Karpas-422 (cell line): ENCODE measurements around the gene KIF25. TPM values are rescaled to one million over a fixed set of nuclear protein-coding genes. Genes with fewer than 3 reads are reported as not detected.

Experiments used
- DNase-seq: peaks from one replicate; pipeline ENCODE4 v3.0.0-alpha.2; 2015
- H2AFZ ChIP-seq: fragments of 200-600 bp; sonication (generic); 2 replicates; pipeline ENCODE4 v1.6.1; 2014; ENCODE audit warnings: antibody characterized with exemption, low read length, mixed read lengths
- H3K27ac ChIP-seq: fragments of 200-600 bp; sonication (generic); 2 replicates; pipeline ENCODE4 v1.5.1; 2014; ENCODE audit warnings: mild to moderate bottlenecking, low read length, moderate library complexity
- H3K27me3 ChIP-seq: fragments of 200-600 bp; sonication (generic); 2 replicates; pipeline ENCODE4 v1.6.1; 2014; ENCODE audit warnings: low read length, mixed read lengths
- H3K36me3 ChIP-seq: fragments of 200-600 bp; sonication (generic); 2 replicates; pipeline ENCODE4 v1.6.1; 2014; ENCODE audit warnings: low read length, mixed read lengths; ENCODE audit not compliant: insufficient read depth
- H3K4me1 ChIP-seq: fragments of 200-600 bp; sonication (generic); 2 replicates; pipeline ENCODE4 v1.6.1; 2014; ENCODE audit warnings: mild to moderate bottlenecking, low read length, mixed read lengths
- H3K4me2 ChIP-seq: fragments of 200-600 bp; sonication (generic); 2 replicates; pipeline ENCODE4 v1.6.1; 2014; ENCODE audit warnings: low read length, low read depth, mild to moderate bottlenecking; ENCODE audit not compliant: poor library complexity, severe bottlenecking
- H3K4me3 ChIP-seq: fragments of 200-600 bp; sonication (generic); 2 replicates; pipeline ENCODE4 v1.5.1; 2014; ENCODE audit warnings: mild to moderate bottlenecking, antibody characterized with exemption, low read length, mixed read lengths
- H3K79me2 ChIP-seq: fragments of 200-600 bp; sonication (generic); 2 replicates; pipeline ENCODE4 v1.6.1; 2014; ENCODE audit warnings: mild to moderate bottlenecking, low read length, mixed read lengths
- H3K9ac ChIP-seq: fragments of 200-600 bp; sonication (generic); 2 replicates; pipeline ENCODE4 v1.6.0; 2014; ENCODE audit warnings: low read length
- H3K9me2 ChIP-seq: fragments of 200-600 bp; sonication (generic), shearing (Covaris generic); replicated peaks from 2 replicates; pipeline ENCODE4 v1.6.0; 2014; ENCODE audit warnings: mild to moderate bottlenecking, low read length, moderate library complexity; ENCODE audit not compliant: insufficient read depth
- H3K9me3 ChIP-seq: fragments of 300-700, 200-600 bp; sonication (generic); 2 replicates; pipeline ENCODE4 v1.6.1; 2014; ENCODE audit warnings: low read length, mixed read lengths
- H4K20me1 ChIP-seq: fragments of 200-600 bp; sonication (generic); 2 replicates; pipeline ENCODE4 v1.6.1; 2014; ENCODE audit warnings: mild to moderate bottlenecking, antibody characterized with exemption, low read length, low read depth; ENCODE audit not compliant: insufficient read depth
- total RNA-seq: library from RNA; depleted of rRNA; stranded (reverse); fragments of >200 nt; shearing (Covaris generic); gene quantifications from 2 replicates; pipeline ENCODE4 v1.2.3, GENCODE V29; 2014; ENCODE audit warnings: low replicate concordance

KIF25 gene
- total RNA-seq, 1 experiment from 2014 or later, result not detected

DNA sequence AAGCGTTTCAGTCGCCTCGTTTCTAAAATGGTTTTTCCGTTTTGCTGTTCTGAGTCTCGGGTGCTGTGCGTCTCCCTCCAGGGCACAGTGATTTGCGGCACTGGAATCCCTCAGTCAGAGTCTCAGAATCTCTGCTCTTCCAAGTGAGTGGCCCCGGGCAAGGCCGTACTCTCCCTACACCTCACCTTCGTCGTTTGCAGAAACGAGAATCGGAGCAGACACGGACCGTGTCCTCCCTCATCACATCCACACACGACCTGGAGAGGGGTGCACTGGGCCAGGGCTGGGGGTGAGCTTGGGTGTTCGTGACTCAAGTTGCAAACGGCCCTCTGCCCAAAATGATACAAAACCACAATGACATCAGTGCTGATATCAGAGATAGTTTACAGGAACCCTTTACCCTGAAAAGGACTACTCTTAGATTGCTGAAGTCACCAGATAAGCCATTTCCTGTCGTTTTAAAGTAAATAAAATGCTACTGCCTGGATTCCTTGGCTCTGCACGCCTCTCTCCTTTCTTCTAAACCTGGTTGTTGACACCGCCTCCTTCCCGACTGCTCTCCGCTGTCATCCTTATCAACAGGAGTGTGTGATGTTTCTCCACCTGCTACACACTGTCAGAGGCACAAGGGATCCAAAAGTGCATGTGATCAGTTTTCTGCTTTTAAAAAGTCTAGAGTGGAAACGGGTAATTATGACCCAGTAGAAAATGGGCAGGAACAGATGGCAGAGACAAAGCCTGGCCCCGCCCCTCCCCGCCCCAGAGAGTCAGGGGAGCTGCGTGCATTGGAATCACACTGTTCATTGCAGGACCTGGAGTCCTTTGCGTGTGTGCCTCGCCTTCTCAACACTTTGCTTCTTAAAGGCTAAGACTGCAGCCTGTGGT is 38.4 kb downstream of the KIF25 start:
- H2AFZ ChIP-seq, result no peak overlapping the region
- DNase-seq, result no peak

DNA sequence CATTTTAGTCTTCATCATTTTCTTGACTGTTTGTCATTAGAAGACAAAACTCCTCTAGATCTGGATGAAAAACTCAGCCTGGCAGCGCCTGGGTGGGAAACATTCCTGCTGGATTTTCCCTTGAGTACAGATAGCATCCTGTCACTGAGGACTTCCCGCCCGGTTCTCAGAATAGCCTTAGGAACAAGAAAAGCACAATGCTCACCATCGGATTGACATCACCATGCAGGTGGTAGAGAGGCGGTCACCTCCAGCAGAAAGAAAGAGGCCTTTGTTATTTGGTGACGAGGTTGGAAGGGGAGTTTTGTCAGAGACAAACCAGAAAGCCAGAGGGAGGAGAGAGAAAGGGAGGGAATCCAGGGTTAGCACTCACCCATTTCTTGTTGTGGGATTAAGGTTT is 39.8 kb downstream of the KIF25 start:
- H3K9me2 ChIP-seq, result no peaks in the 10 kb centered on the region
- DNase-seq, result no peak
- 0 out of 2 replicates have a peak, but pooled peaks cover 3% of the 10 kb centered on the region for H3K9me3 ChIP-seq
- 0 out of 2 replicates have a peak, but pooled peaks cover 3% of the 10 kb centered on the region for H3K27me3 ChIP-seq
- no peak overlapping the region for H2AFZ ChIP-seq
- H3K27ac ChIP-seq, result no peak overlapping the region
- no peaks in the 10 kb centered on the region for H3K79me2 ChIP-seq
- no peaks in the 10 kb centered on the region for H3K4me1 ChIP-seq
- no peaks in the 10 kb centered on the region for H3K36me3 ChIP-seq
- no peaks in the 10 kb centered on the region for H4K20me1 ChIP-seq
- no peak overlapping the region for H3K9ac ChIP-seq
- no peak overlapping the region for H3K4me2 ChIP-seq
- H3K4me3 ChIP-seq, result no peak overlapping the region

More for the DNA sequence above, 38.4 kb downstream of the KIF25 start:
- H3K27ac ChIP-seq, result no peak overlapping the region
- no peak overlapping the region for H3K4me2 ChIP-seq
- no peaks in the 10 kb centered on the region for H3K36me3 ChIP-seq
- 0 out of 2 replicates have a peak, but pooled peaks cover 3% of the 10 kb centered on the region for H3K27me3 ChIP-seq
- no peak overlapping the region for H3K9ac ChIP-seq
- no peak overlapping the region for H3K4me3 ChIP-seq
- H3K9me3 ChIP-seq, result 0 out of 2 replicates have a peak, but pooled peaks cover 3% of the 10 kb centered on the region
- no peaks in the 10 kb centered on the region for H3K4me1 ChIP-seq
- H4K20me1 ChIP-seq, result no peaks in the 10 kb centered on the region
- no peaks in the 10 kb centered on the region for H3K79me2 ChIP-seq
- no peaks in the 10 kb centered on the region for H3K9me2 ChIP-seq

DNA sequence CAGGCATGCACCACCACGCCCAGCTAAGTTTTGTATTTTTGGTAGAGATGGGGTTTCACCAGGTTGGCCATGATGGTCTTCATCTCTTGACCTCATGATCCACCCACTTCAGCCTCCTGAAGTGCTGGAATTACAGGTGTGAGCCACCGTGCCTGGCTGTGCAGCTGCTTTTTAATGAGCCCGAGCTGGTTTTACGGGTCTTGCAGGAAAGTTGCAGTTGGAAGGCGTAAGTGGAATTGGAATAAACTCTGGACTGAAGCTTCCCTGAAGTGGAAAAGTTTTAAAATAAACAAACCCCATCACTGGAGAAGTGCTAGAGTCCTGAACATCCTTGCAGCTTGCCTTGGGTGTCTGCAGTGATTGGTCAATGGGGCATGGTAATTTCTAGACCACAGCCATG is 40.4 kb downstream of the KIF25 start:
- Histone ChIP-seq H3K9me3 (0 out of 2 replicates have a peak, but pooled peaks cover 3% of the 10 kb centered on the region), H3K4me1 (no peaks in the 10 kb centered on the region), H3K79me2 (no peaks in the 10 kb centered on the region), H3K27me3 (0 out of 2 replicates have a peak, but pooled peaks cover 3% of the 10 kb centered on the region), H3K4me3 (no peak overlapping the region), H3K4me2 (no peak overlapping the region), H3K36me3 (no peaks in the 10 kb centered on the region), H3K9ac (no peak overlapping the region), H3K27ac (no peak overlapping the region), H4K20me1 (no peaks in the 10 kb centered on the region), H3K9me2 (no peaks in the 10 kb centered on the region), H2AFZ (no peak overlapping the region)
- DNase-seq, result no peak

DNA sequence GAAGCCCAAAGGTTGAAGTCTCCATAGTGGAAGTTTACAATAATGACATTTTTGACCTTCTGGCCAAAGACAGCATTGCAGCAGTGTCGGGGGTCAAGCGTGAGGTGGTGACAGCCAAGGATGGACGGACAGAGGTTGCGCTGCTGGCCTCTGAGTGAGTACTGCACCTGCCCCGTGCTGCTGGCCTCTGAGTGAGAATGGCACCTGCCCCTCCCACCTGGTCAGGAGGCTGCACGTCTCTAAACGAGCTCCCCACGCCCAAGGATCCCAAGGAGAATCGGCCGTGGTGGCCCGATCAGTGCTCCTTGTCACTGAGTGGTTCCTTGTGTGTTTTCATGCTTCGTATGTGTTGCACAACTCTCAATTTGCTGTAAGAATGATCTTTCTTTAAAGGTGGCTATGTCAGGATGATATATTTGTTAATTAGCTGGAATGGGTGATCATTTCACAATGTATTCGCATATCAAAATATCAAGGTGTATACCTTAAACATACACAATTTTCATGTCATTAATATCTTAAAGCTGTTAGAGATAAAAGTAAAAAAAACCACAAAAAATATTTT is 41.2 kb downstream of the KIF25 start:
- H3K4me2 ChIP-seq, result no peak overlapping the region
- H3K4me3 ChIP-seq, result no peak overlapping the region
- DNase-seq, result no peak
- no peak overlapping the region for H3K9ac ChIP-seq
- H3K9me3 ChIP-seq, result 0 out of 2 replicates have a peak, but pooled peaks cover 3% of the 10 kb centered on the region
- 0 out of 2 replicates have a peak, but pooled peaks cover 3% of the 10 kb centered on the region for H3K27me3 ChIP-seq
- H3K9me2 ChIP-seq, result no peaks in the 10 kb centered on the region
- H4K20me1 ChIP-seq, result no peaks in the 10 kb centered on the region
- no peaks in the 10 kb centered on the region for H3K36me3 ChIP-seq
- no peak overlapping the region for H3K27ac ChIP-seq
- H3K79me2 ChIP-seq, result no peaks in the 10 kb centered on the region
- H2AFZ ChIP-seq, result no peak overlapping the region
- no peaks in the 10 kb centered on the region for H3K4me1 ChIP-seq

DNA sequence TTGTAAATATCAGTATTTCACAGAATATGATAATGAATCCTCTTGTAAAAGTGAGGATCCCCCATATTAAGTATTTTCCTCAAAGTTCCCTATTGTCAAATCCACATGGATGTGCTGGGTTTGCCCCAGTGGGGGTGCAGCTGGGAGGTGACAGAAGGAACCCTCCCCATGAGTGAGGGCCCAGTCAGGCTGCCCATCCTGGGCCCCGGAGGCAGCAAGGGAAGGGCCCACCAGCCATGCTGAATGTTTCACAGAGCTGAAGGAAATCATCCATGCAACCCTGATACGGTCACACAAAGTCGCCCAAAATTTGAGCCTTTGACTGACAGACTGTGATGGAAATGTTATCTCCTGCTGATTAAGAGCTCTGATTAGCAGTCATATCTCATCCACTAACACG is 41.8 kb downstream of the KIF25 start:
- H3K9me2 ChIP-seq, result no peaks in the 10 kb centered on the region
- DNase-seq, result no peak
- H3K36me3 ChIP-seq, result no peaks in the 10 kb centered on the region
- no peak overlapping the region for H2AFZ ChIP-seq
- H3K79me2 ChIP-seq, result no peaks in the 10 kb centered on the region
- H3K27ac ChIP-seq, result no peak overlapping the region
- H3K9me3 ChIP-seq, result 0 out of 2 replicates have a peak, but pooled peaks cover 3% of the 10 kb centered on the region
- no peak overlapping the region for H3K4me2 ChIP-seq
- H3K9ac ChIP-seq, result no peak overlapping the region
- no peak overlapping the region for H3K4me3 ChIP-seq
- H3K4me1 ChIP-seq, result no peaks in the 10 kb centered on the region
- H4K20me1 ChIP-seq, result no peaks in the 10 kb centered on the region
- H3K27me3 ChIP-seq, result 0 out of 2 replicates have a peak, but pooled peaks cover 3% of the 10 kb centered on the region

DNA sequence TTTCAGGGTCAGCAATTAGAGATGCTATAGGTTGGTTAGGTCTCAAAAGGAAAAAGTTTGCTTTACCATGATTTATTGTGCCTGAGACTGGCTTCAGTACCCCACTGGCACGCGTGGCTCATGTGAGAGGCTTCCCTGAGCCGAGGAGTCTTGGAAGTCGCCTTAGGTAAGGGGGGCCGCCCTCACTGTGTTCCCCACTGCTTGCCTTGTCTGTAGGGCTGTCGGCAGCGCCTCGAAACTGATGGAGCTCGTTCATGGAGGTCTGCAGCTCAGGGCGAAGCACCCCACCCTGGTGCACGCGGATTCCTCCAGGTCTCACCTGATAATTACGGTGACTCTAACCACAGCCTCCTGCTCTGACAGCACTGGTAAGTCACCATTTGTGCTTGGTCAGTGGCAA is 42.4 kb downstream of the KIF25 start:
- H3K9me2 ChIP-seq, result no peaks in the 10 kb centered on the region
- no peak overlapping the region for H3K27ac ChIP-seq
- DNase-seq, result no peak
- H3K36me3 ChIP-seq, result no peaks in the 10 kb centered on the region
- 0 out of 2 replicates have a peak, but pooled peaks cover 3% of the 10 kb centered on the region for H3K9me3 ChIP-seq
- H2AFZ ChIP-seq, result no peak overlapping the region
- no peaks in the 10 kb centered on the region for H4K20me1 ChIP-seq
- H3K9ac ChIP-seq, result no peak overlapping the region
- H3K4me1 ChIP-seq, result no peaks in the 10 kb centered on the region
- H3K79me2 ChIP-seq, result no peaks in the 10 kb centered on the region
- H3K4me2 ChIP-seq, result no peak overlapping the region
- 0 out of 2 replicates have a peak, but pooled peaks cover 3% of the 10 kb centered on the region for H3K27me3 ChIP-seq
- H3K4me3 ChIP-seq, result no peak overlapping the region

DNA sequence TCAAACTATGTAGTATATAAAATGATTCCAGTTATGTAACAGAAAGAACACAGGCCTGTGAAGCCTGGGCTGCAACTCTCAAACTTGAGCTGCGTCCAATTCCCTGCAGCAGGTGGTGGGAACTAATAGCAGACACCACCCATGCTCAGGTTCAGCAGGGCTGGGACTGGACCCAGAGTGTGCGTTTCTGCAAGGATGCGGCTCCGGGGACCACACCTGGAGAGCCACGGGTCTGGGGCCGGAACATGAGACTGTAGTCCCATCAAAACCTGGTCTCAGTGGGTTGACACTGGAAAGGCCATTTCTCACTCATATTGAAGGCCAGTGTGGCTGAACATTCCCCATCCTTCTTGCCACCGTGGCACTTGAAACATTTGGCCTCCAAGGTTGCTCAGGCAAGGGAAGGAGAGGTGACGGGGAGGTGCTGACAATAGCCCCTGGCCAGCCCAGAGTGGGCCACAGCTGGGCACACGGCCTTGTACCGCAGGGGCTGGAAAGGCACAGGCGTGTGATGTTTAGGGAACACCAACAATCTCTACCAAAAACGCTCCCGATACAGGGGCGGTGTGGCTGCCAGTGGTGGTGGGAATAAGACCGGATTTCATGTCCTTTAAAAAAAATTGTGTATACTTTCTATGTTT is 43.5 kb downstream of the KIF25 start:
- H3K27ac ChIP-seq, result no peak overlapping the region
- H3K4me1 ChIP-seq, result no peaks in the 10 kb centered on the region
- H3K79me2 ChIP-seq, result no peaks in the 10 kb centered on the region
- no peak overlapping the region for H3K9ac ChIP-seq
- no peak overlapping the region for H3K4me3 ChIP-seq
- H3K9me3 ChIP-seq, result 0 out of 2 replicates have a peak, but pooled peaks cover 3% of the 10 kb centered on the region
- no peak for DNase-seq
- H3K27me3 ChIP-seq, result 0 out of 2 replicates have a peak, but pooled peaks cover 3% of the 10 kb centered on the region
- H3K4me2 ChIP-seq, result no peak overlapping the region
- no peak overlapping the region for H2AFZ ChIP-seq
- no peaks in the 10 kb centered on the region for H3K9me2 ChIP-seq
- no peaks in the 10 kb centered on the region for H4K20me1 ChIP-seq
- no peaks in the 10 kb centered on the region for H3K36me3 ChIP-seq

DNA sequence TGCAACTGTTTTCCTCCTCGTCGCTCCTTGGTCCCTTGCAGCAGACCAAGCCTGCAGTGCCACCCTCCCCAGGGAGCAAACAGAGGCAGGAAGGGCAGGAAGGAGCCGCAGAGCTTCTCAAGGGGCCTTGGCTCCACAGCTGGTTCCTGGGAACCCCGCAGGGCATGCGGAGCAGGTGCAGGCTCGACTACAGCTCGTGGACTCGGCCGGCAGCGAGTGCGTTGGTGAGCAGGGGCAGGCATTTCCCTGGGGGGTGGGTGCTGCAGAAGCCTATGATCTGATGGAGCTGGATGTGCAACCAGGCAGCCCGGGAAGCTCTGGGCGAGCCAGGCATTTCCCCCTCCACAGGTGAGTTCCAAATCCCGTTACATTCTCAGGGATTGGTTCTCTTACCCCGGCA is 44.5 kb downstream of the KIF25 start:
- Histone ChIP-seq H4K20me1 (no peaks in the 10 kb centered on the region), H3K9me2 (no peaks in the 10 kb centered on the region), H2AFZ (no peak overlapping the region), H3K79me2 (no peaks in the 10 kb centered on the region), H3K4me3 (no peak overlapping the region), H3K9me3 (0 out of 2 replicates have a peak, but pooled peaks cover 3% of the 10 kb centered on the region), H3K4me1 (no peaks in the 10 kb centered on the region), H3K27ac (no peak overlapping the region), H3K27me3 (0 out of 2 replicates have a peak, but pooled peaks cover 3% of the 10 kb centered on the region), H3K4me2 (no peak overlapping the region), H3K36me3 (no peaks in the 10 kb centered on the region), H3K9ac (no peak overlapping the region)
- DNase-seq, result no peak
